Natural killer cell (primary cell): ENCODE data around the gene SLC30A1. TPM values are rescaled to one million over a fixed set of nuclear protein-coding genes. Genes with fewer than 3 reads are reported as not detected.
"Not testable (repeated sequence)": the region's sequence is repeated elsewhere in the genome, so short reads cannot be mapped to it uniquely, and the experiment has no call there.

Source experiments
- ATAC-seq, 3 donors: fragments of 150-1000 bp in 2 of 3; fragments of 200-7000 bp in 1 of 3; cut with Tn5 transposase; 1 replicate in 1 of 3; 2 replicates in 2 of 3; pipeline ENCODE4 v1.10.0; 2021; ENCODE audit warnings: mild to moderate bottlenecking in 2 of 3, moderate library complexity in 2 of 3
- DNase-seq, 2 donors: peaks; one replicate each; pipeline versions ENCODE4 v3.0.0 to v3.0.0-alpha.2; 2013 to 2021; ENCODE audit warnings: mixed read lengths in 1 of 2
- H3K27ac ChIP-seq: one replicate; pipeline ENCODE4 v1.5.1; 2013; ENCODE audit warnings: mild to moderate bottlenecking, low read length
- H3K27me3 ChIP-seq: one replicate; pipeline ENCODE4 v1.6.1; 2013; ENCODE audit warnings: low read length; ENCODE audit not compliant: control insufficient read depth, insufficient read depth
- H3K36me3 ChIP-seq: one replicate; pipeline ENCODE4 v1.6.1; 2013; ENCODE audit warnings: low read length; ENCODE audit not compliant: control insufficient read depth, insufficient read depth
- H3K4me1 ChIP-seq: one replicate; pipeline ENCODE4 v1.6.1; 2013; ENCODE audit warnings: low read length; ENCODE audit not compliant: control insufficient read depth, insufficient read depth
- H3K4me3 ChIP-seq: one replicate; pipeline ENCODE4 v1.5.1; 2013; ENCODE audit warnings: low read length
- H3K9me3 ChIP-seq: one replicate; pipeline ENCODE4 v1.6.1; 2013; ENCODE audit warnings: low read length; ENCODE audit not compliant: control insufficient read depth, insufficient read depth
- H3K27ac Mint-ChIP-seq, 2 donors: one replicate each; pipeline ENCODE4 v1.8.0; 2022; ENCODE audit warnings: mild to moderate bottlenecking in 2 of 2, mixed read lengths in 2 of 2, moderate library complexity in 1 of 2
- H3K27me3 Mint-ChIP-seq, 2 donors: one replicate each; pipeline ENCODE4 v1.8.0; 2022; ENCODE audit warnings: low read depth in 2 of 2, mixed read lengths in 2 of 2
- H3K36me3 Mint-ChIP-seq: one replicate; pipeline ENCODE4 v1.8.0; 2022; ENCODE audit warnings: mixed read lengths
- H3K4me1 Mint-ChIP-seq, 2 donors: one replicate each; pipeline ENCODE4 v1.8.0; 2022; ENCODE audit warnings: mixed read lengths in 2 of 2
- H3K4me3 Mint-ChIP-seq: one replicate; pipeline ENCODE4 v1.8.0; 2022; ENCODE audit warnings: mild to moderate bottlenecking, moderate library complexity, mixed read lengths
- H3K9me3 Mint-ChIP-seq, 2 donors: one replicate each; pipeline ENCODE4 v1.8.0; 2022; ENCODE audit warnings: mixed read lengths in 2 of 2
- WGBS: methylation state at CpG from one replicate; pipeline ENCODE4 v1.1.7; 2013; ENCODE audit warnings: missing lambda C conversion rate; ENCODE audit not compliant: insufficient coverage; 5-methylcytosine and 5-hydroxymethylcytosine counted together
- intact Hi-C: fragments of 100-400 bp; cut with micrococcal nuclease; formaldehyde crosslinking; loops from one replicate; pipeline ENCODE4 v1.14.2; 2022
- total RNA-seq, 4 donors: library from RNA; stranded (reverse); fragments of 120-200 nt in 1 of 4; gene quantifications; one replicate each; pipeline versions ENCODE4 v1.2.3 to v1.2.4, GENCODE V29; 2013 to 2022
- TF ChIP-seq, protein P1 (sequence below): fragments of 200-600 bp; IDR thresholded peaks from one replicate; pipeline ENCODE4 v1.8.0; 2022; ENCODE audit warnings: antibody characterized with exemption

SLC30A1 gene
- total RNA-seq, 3 donors from 2014 or later (not counting 1 experiment from before 2014, with no cell fraction given) = 8.4 to 16.0 (median 12.1) TPM

DNA sequence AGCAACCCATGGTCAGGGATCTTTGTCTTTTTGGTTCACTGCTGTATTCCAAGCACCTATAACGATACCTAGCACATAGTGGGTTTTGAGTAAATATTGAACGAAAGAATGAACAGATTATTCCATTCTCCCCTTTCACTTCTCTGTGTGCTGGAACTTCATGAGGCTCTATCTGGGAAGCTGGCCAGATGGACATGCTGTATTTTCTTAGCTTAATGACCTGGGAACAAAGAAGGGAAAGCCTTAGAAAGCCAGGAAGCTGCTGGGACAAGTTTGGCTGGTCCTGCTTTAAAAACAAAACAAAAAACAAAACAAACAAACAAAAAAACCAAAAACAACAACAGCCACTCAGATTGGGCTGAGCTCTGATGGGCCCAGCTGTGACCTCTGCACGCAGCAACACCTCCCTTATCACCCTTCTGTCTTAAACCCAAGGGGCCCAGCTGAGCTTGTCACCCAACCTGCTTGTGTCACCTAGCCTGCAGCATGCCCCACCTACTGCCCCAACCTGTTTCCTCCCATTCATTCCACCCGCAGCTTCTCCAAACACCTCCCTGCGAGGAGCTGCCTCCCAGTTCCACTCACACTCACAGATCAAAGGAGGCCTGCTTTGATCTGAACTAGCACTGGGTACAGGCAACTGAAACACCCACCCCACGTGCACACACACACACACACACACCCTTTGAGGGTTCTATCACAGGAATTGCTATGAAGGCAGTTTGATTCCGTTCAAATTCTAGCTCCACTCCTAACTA is 37.1 kb downstream of the SLC30A1 start:
- no peak overlapping the region for H3K27ac Mint-ChIP-seq
- intact Hi-C loops = no loop called here
- ATAC-seq (peak in 1 of 3 donors; percentile 17), DNase-seq (no peak)
- TF ChIP-seq, protein P1, sequence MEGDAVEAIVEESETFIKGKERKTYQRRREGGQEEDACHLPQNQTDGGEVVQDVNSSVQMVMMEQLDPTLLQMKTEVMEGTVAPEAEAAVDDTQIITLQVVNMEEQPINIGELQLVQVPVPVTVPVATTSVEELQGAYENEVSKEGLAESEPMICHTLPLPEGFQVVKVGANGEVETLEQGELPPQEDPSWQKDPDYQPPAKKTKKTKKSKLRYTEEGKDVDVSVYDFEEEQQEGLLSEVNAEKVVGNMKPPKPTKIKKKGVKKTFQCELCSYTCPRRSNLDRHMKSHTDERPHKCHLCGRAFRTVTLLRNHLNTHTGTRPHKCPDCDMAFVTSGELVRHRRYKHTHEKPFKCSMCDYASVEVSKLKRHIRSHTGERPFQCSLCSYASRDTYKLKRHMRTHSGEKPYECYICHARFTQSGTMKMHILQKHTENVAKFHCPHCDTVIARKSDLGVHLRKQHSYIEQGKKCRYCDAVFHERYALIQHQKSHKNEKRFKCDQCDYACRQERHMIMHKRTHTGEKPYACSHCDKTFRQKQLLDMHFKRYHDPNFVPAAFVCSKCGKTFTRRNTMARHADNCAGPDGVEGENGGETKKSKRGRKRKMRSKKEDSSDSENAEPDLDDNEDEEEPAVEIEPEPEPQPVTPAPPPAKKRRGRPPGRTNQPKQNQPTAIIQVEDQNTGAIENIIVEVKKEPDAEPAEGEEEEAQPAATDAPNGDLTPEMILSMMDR = no peak
- H3K36me3 Mint-ChIP-seq = no peaks in the 10 kb centered on the region
- Histone ChIP-seq H3K27me3 (no peaks in the 10 kb centered on the region), H3K27ac (no peak overlapping the region), H3K4me3 (no peak overlapping the region), H3K4me1 (no peaks in the 10 kb centered on the region), H3K36me3 (no peaks in the 10 kb centered on the region), H3K9me3 (no peaks in the 10 kb centered on the region)
- H3K4me3 Mint-ChIP-seq = no peak overlapping the region
- peaks cover 0 to 5% of the 10 kb centered on the region in 2 donors for H3K4me1 Mint-ChIP-seq
- H3K27me3 Mint-ChIP-seq = peaks cover 0 to 5% of the 10 kb centered on the region in 2 donors
- no peaks in the 10 kb centered on the region for H3K9me3 Mint-ChIP-seq
- 49% methylated on average over 5 of the region's 7 CpGs for WGBS

DNA sequence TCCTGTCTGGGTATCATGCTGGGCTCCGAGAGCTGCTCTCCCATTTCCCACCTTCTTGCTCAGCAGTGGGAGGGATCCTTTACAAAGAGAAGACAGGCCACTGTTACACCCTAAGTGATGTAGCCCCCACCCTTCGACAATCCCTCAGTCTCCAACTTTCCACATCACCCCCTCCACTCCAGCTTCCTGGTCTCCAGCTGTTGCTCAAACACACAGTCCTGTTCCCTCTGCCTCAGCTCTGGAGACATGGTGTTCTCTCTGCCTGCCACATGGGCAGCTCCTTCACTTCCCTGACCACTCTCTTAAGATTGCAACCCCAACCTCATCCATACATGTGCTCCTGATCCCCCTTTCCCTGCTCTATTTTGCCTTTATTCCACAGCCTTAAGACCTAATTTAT is 37.7 kb downstream of the SLC30A1 start:
- H3K4me3 ChIP-seq = no peak overlapping the region
- H3K27me3 ChIP-seq = no peaks in the 10 kb centered on the region
- H3K4me1 Mint-ChIP-seq = peaks cover 0 to 5% of the 10 kb centered on the region in 2 donors
- H3K9me3 Mint-ChIP-seq = no peaks in the 10 kb centered on the region
- no peaks in the 10 kb centered on the region for H3K36me3 Mint-ChIP-seq
- DNase-seq (no peak), ATAC-seq (no peak)
- H3K4me3 Mint-ChIP-seq = no peak overlapping the region
- TF ChIP-seq, protein P1 = no peak
- no peaks in the 10 kb centered on the region for H3K4me1 ChIP-seq
- H3K9me3 ChIP-seq = no peaks in the 10 kb centered on the region
- no peaks in the 10 kb centered on the region for H3K36me3 ChIP-seq
- H3K27ac ChIP-seq = no peak overlapping the region
- peaks cover 0 to 5% of the 10 kb centered on the region in 2 donors for H3K27me3 Mint-ChIP-seq
- 100% methylated on average over 2 of the region's 2 CpGs for WGBS
- intact Hi-C loops = no loop called here
- H3K27ac Mint-ChIP-seq = no peak overlapping the region

- H3K27ac Mint-ChIP-seq, H3K9me3 Mint-ChIP-seq, H3K27me3 Mint-ChIP-seq, H3K4me3 ChIP-seq, H3K4me3 Mint-ChIP-seq, H3K36me3 Mint-ChIP-seq, H3K36me3 ChIP-seq, H3K4me1 Mint-ChIP-seq, H3K27me3 ChIP-seq, intact Hi-C loops, DNase-seq, ATAC-seq, H3K9me3 ChIP-seq, H3K27ac ChIP-seq, H3K4me1 ChIP-seq: not testable (repeated sequence)
- WGBS = 95% methylated on average over 1 of the region's 1 CpG
Measured at GRCh38 chr1:211540824-211541223, 38.1 kb downstream of the SLC30A1 start.

DNA sequence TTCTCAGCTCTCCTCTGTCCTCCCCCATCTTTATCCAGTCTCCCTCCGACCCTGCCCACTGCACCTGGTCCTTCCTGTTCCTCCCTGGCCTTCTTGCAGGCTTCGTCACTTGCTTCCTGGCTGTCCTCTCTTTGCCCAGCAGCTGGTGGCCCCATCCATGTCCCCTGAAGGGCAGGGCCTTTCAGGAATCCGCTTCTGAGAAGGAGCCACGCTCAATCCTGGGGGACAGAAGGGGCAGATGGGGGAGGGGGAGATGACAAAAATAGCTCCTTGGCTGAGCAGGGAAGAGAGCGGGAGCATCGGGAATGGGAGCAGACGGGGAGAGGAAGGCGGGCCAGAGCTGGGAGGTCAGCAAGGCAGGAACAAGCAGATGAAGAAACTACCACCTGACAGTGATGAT is 40.7 kb downstream of the SLC30A1 start:
- Histone ChIP-seq H3K4me1 (no peaks in the 10 kb centered on the region), H3K27ac (no peak overlapping the region), H3K9me3 (no peaks in the 10 kb centered on the region), H3K36me3 (no peaks in the 10 kb centered on the region), H3K4me3 (no peak overlapping the region), H3K27me3 (no peaks in the 10 kb centered on the region)
- 90% methylated on average over 8 of the region's 8 CpGs for WGBS
- DNase-seq (no peak), ATAC-seq (no peak)
- no peaks in the 10 kb centered on the region for H3K36me3 Mint-ChIP-seq
- no peaks in the 10 kb centered on the region for H3K27me3 Mint-ChIP-seq
- H3K9me3 Mint-ChIP-seq = no peaks in the 10 kb centered on the region
- no peak overlapping the region for H3K27ac Mint-ChIP-seq
- no peak overlapping the region for H3K4me3 Mint-ChIP-seq
- H3K4me1 Mint-ChIP-seq = peaks cover 0 to 5% of the 10 kb centered on the region in 2 donors
- TF ChIP-seq, protein P1 = no peak
- intact Hi-C loops = no loop called here
